Testis (tissue), 3 donors: Measurements from ENCODE around the gene SKAP1. TPM values are rescaled to one million over a fixed set of nuclear protein-coding genes. Genes with fewer than 3 reads are reported as not detected.

Source experiments
- DNase-seq: peaks from one replicate; pipeline ENCODE4 v3.0.0-alpha.2; 2019
- H3K27ac ChIP-seq, 2 donors: fragments of 200-600 bp; sonication (generic); one replicate each; pipeline ENCODE4 v1.5.1; 2019
- H3K27me3 ChIP-seq: fragments of 200-600 bp; sonication (generic); one replicate; pipeline ENCODE4 v1.5.1; 2019
- H3K36me3 ChIP-seq: fragments of 200-600 bp; sonication (generic); one replicate; pipeline ENCODE4 v1.5.1; 2017; ENCODE audit warnings: low read depth; ENCODE audit errors: missing control alignments
- H3K4me1 ChIP-seq: fragments of 200-600 bp; sonication (generic); one replicate; pipeline ENCODE4 v1.5.1; 2019
- H3K4me3 ChIP-seq, 2 donors: fragments of 200-600 bp; sonication (generic); one replicate each; pipeline ENCODE4 v1.5.1; 2017 to 2019
- H3K9me3 ChIP-seq: fragments of 200-600 bp; sonication (generic); one replicate; pipeline ENCODE4 v1.5.1; 2017
- CTCF ChIP-seq, 3 experiments: fragments of 450-650 bp in 2 of 3; fragments of 200-600 bp in 1 of 3; sonication (generic) in 1 of 3; IDR thresholded peaks; one replicate each; pipeline ENCODE4 v1.5.1; 2016 to 2019; ENCODE audit warnings: antibody characterized with exemption in 3 of 3, mild to moderate bottlenecking in 2 of 3, moderate library complexity in 1 of 3
- POLR2A ChIP-seq: fragments of 450-650 bp; IDR thresholded peaks from one replicate; pipeline ENCODE4 v1.6.1; 2017; ENCODE audit warnings: antibody characterized with exemption, mild to moderate bottlenecking, moderate library complexity
- WGBS, 2 donors: methylation state at CpG; one replicate each; pipeline ENCODE4 v1.1.5; 2018; 5-methylcytosine and 5-hydroxymethylcytosine counted together
- intact Hi-C: fragments of 100-400 bp; cut with DNase I; formaldehyde crosslinking; loops from one replicate; pipeline ENCODE4 v1.15.1; 2023; ENCODE audit warnings: low total_unique reads
- polyA plus RNA-seq: library from polyadenylated mRNA; stranded (reverse); fragments of 350-450 nt; fragmentation: Illumina TruSeq; extraction: RNeasy Lipid Tissue Mini Kit (QIAGEN cat#74804); gene quantifications from one replicate; pipeline ENCODE4 v1.2.3, GENCODE V29; 2014; ENCODE audit warnings: low read depth, low replicate concordance; ENCODE audit not compliant: insufficient read depth
- total RNA-seq, 2 donors: library from RNA; depleted of rRNA; stranded (reverse); fragments of >200 nt; gene quantifications; one replicate each; pipeline ENCODE4 v1.2.3, GENCODE V29; 2016

SKAP1 gene
- total and polyA plus RNA-seq, 3 donors from 2014 or later, result 9.0 to 34.1 (median 16.9) TPM

- Histone ChIP-seq H3K9me3 (no peaks in the 10 kb centered on the region), H3K4me1 (no peaks in the 10 kb centered on the region), H3K4me3 (no peak overlapping the region), H3K36me3 (no peaks in the 10 kb centered on the region), H3K27ac (no peak overlapping the region), H3K27me3 (no peaks in the 10 kb centered on the region)
- intact Hi-C loops, result no loop called here
- TF ChIP-seq CTCF (IDR thresholded peaks at IDR 0.05) (no peak), POLR2A (no peak)
- WGBS, 2 donors, result 87 to 89% methylated on average over 2 of the region's 2 CpGs
- DNase-seq, result no peak
These were observed 133.6 kb downstream of the SKAP1 start for GRCh38 chr17:48296453-48296852.

- Histone ChIP-seq H3K4me1 (no peaks in the 10 kb centered on the region), H3K27ac (no peak overlapping the region), H3K27me3 (no peaks in the 10 kb centered on the region), H3K9me3 (no peaks in the 10 kb centered on the region), H3K36me3 (no peaks in the 10 kb centered on the region), H3K4me3 (no peak overlapping the region)
- 63 to 65% methylated on average over 7 of the region's 7 CpGs for WGBS, 2 donors
- TF ChIP-seq CTCF (IDR thresholded peaks at IDR 0.05) (no peak), POLR2A (no peak)
- DNase-seq, result no peak
- intact Hi-C loops, result no loop called here
These were observed 134.4 kb downstream of the SKAP1 start for GRCh38 chr17:48295362-48296288.

- intact Hi-C loops, result no loop called here
- TF ChIP-seq POLR2A (no peak), CTCF (IDR thresholded peaks at IDR 0.05) (no peak)
- DNase-seq, result no peak
- Histone ChIP-seq H3K9me3 (no peaks in the 10 kb centered on the region), H3K27ac (no peak overlapping the region), H3K4me3 (no peak overlapping the region), H3K4me1 (no peaks in the 10 kb centered on the region), H3K36me3 (no peaks in the 10 kb centered on the region), H3K27me3 (no peaks in the 10 kb centered on the region)
- WGBS, 2 donors, result 38 to 60% methylated on average over 3 of the region's 3 CpGs
These were observed 135.1 kb downstream of the SKAP1 start for GRCh38 chr17:48294806-48295361.

GRCh38 chr17:48294020-48294805 is 135.8 kb downstream of the SKAP1 start:
- H3K36me3 ChIP-seq, result no peaks in the 10 kb centered on the region
- no peak for DNase-seq
- no peaks in the 10 kb centered on the region for H3K27me3 ChIP-seq
- no peak overlapping the region for H3K27ac ChIP-seq
- intact Hi-C loops, result no loop called here
- no peaks in the 10 kb centered on the region for H3K9me3 ChIP-seq
- no peaks in the 10 kb centered on the region for H3K4me1 ChIP-seq
- WGBS, 2 donors, result 77 to 80% methylated on average over 12 of the region's 12 CpGs
- no peak overlapping the region for H3K4me3 ChIP-seq
- TF ChIP-seq POLR2A (no peak), CTCF (IDR thresholded peaks at IDR 0.05) (no peak)
